ENCODE data around the gene ATRNL1. TPM values are rescaled to one million over a fixed set of nuclear protein-coding genes. Genes with fewer than 3 reads are reported as not detected.

Gene ATRNL1
- total RNA-seq, 2 donors from 2014 or later, result 4.1 to 4.5 TPM

DNA sequence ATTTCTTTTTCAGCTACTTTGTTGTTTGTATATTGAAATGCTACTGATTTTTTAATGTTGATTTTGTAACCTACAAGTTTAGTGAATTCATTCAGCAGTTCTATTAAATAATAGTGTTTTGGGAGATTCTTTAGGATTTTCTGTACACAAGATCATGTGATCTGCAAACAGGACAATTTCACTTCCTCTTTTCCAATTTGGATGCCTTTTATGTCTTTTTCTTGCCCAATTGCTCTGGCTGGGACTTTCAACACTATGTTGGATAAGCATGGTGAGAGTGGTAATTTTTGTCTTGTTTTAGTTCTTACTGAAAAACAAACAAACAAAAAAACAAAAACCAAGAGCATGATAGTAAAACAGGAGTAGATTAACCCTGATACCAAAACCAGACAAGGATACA lies 316.2 kb downstream of the ATRNL1 start:
- TF ChIP-seq, protein P1, sequence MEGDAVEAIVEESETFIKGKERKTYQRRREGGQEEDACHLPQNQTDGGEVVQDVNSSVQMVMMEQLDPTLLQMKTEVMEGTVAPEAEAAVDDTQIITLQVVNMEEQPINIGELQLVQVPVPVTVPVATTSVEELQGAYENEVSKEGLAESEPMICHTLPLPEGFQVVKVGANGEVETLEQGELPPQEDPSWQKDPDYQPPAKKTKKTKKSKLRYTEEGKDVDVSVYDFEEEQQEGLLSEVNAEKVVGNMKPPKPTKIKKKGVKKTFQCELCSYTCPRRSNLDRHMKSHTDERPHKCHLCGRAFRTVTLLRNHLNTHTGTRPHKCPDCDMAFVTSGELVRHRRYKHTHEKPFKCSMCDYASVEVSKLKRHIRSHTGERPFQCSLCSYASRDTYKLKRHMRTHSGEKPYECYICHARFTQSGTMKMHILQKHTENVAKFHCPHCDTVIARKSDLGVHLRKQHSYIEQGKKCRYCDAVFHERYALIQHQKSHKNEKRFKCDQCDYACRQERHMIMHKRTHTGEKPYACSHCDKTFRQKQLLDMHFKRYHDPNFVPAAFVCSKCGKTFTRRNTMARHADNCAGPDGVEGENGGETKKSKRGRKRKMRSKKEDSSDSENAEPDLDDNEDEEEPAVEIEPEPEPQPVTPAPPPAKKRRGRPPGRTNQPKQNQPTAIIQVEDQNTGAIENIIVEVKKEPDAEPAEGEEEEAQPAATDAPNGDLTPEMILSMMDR (IDR thresholded peaks at IDR 0.05), result no peak

DNA sequence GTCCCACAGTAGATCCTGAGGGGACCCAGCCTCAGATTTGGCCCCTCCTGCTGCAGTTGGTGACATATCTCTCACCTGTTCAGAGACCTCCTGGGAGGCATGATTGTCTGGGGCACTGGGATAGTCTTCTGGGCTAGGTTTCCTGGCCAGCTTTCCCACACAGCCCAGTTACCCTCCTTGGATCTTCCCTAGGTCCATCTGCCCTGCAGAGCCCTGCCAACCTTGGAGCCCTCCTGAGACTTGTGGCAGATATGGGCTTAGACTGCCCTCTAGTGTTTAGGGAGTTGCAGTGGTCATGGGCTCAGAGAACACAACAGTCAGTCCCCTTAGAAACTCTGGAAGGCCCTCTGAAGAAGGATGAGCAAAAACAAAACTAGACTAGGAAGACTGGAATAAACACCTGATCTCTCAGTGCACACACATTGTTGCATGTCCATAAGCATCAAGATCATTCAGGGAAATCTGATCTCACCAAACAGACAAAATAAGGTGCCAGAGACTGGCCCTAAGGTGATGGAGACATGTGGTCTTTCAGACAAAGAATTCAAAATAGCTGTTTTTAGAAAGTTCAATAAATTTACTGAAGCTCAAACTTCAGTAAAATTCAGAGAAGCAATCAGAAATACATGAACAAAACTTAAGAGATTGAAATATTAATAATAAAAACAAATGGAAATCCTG lies 324.6 kb downstream of the ATRNL1 start:
- no peak overlapping the region for H3K4me3 ChIP-seq
- H3K4me1 ChIP-seq, result no peaks in the 10 kb centered on the region
- TF ChIP-seq, protein P1 (IDR thresholded peaks at IDR 0.05), result no peak
- H3K9me3 ChIP-seq, result peaks cover 0 to 14% of the 10 kb centered on the region in 2 donors
- no peaks in the 10 kb centered on the region for H3K36me3 ChIP-seq
- no peak overlapping the region for H3K27ac ChIP-seq
- H3K27me3 ChIP-seq, result no peaks in the 10 kb centered on the region
- no peak for DNase-seq (ENCODE audit: low spot score)

More for the DNA sequence above, 316.2 kb downstream of the ATRNL1 start:
- Histone ChIP-seq H3K4me3 (no peak overlapping the region), H3K27ac (no peak overlapping the region), H3K36me3 (no peaks in the 10 kb centered on the region), H3K9me3 (peaks cover 0 to 13% of the 10 kb centered on the region in 2 donors), H3K27me3 (no peaks in the 10 kb centered on the region), H3K4me1 (no peaks in the 10 kb centered on the region)
- no peak for DNase-seq (ENCODE audit: low spot score)

- Histone ChIP-seq H3K4me1 (no peaks in the 10 kb centered on the region), H3K27me3 (no peaks in the 10 kb centered on the region), H3K4me3 (no peak overlapping the region), H3K9me3 (peaks cover 0 to 14% of the 10 kb centered on the region in 2 donors), H3K36me3 (no peaks in the 10 kb centered on the region), H3K27ac (no peak overlapping the region)
- DNase-seq (ENCODE audit: low spot score), result no peak
- TF ChIP-seq, protein P1 (IDR thresholded peaks at IDR 0.05), result no peak
These were observed 329.5 kb downstream of the ATRNL1 start for GRCh38 chr10:115422624-115423023.

GRCh38 chr10:115427611-115428010 lies 334.4 kb downstream of the ATRNL1 start:
- Histone ChIP-seq H3K27me3 (no peaks in the 10 kb centered on the region), H3K4me3 (no peak overlapping the region)

GRCh38 chr10:115432188-115432819 lies 339.1 kb downstream of the ATRNL1 start:
- Histone ChIP-seq H3K4me3 (no peak overlapping the region), H3K36me3 (no peaks in the 10 kb centered on the region), H3K4me1 (no peaks in the 10 kb centered on the region), H3K9me3 (no peaks in the 10 kb centered on the region), H3K27ac (no peak overlapping the region), H3K27me3 (no peaks in the 10 kb centered on the region)
- DNase-seq (ENCODE audit: low spot score), result no peak
- TF ChIP-seq, protein P1 (IDR thresholded peaks at IDR 0.05), result peak in 1 of 2 donors; percentile 16

More at GRCh38 chr10:115427611-115428010, 334.4 kb downstream of the ATRNL1 start:
- Histone ChIP-seq H3K4me1 (no peaks in the 10 kb centered on the region), H3K36me3 (no peaks in the 10 kb centered on the region), H3K9me3 (no peaks in the 10 kb centered on the region), H3K27ac (no peak overlapping the region)
- TF ChIP-seq, protein P1 (IDR thresholded peaks at IDR 0.05), result no peak
- no peak for DNase-seq (ENCODE audit: low spot score)

Measured in right atrium auricular region (tissue), 2 donors.